GM04503 (cell line): ENCODE results near the gene TRNAU1AP.
"Not testable (repeated sequence)": the region's sequence is repeated elsewhere in the genome, so short reads cannot be mapped to it uniquely, and the experiment has no call there.

Source experiments
- DNase-seq: peaks from one replicate; pipeline ENCODE4 v3.0.0-alpha.2; 2012; ENCODE audit warnings: low read depth

TRNAU1AP gene

GRCh38 chr1:28552758-28553663 is at the start of gene TRNAU1AP:
TSS of gene TRNAU1AP (plus strand) at chr1:28553085. CDS start at chr1:28553111, 26 bp downstream.
- peak; percentile 68 for DNase-seq

GRCh38 chr1:28503117-28503516 is 49.8 kb upstream of the TRNAU1AP start:
- DNase-seq, result no peak

- DNase-seq, result peak; percentile 93
These were observed 47.3 kb upstream of the TRNAU1AP start, which contains the start of gene RCC1 for GRCh38 chr1:28505406-28506187. TSS of gene RCC1 (plus strand) at chr1:28506043. CDS start at chr1:28529867, 23,824 bp downstream.

GRCh38 chr1:28506907-28507246 is 46.0 kb upstream of the TRNAU1AP start:
- no peak for DNase-seq

- DNase-seq, result no peak
These were observed 45.6 kb upstream of the TRNAU1AP start for GRCh38 chr1:28507247-28507645.

GRCh38 chr1:28507646-28508434 is 45.0 kb upstream of the TRNAU1AP start:
- DNase-seq, result no peak

- no peak for DNase-seq
These were observed 44.5 kb upstream of the TRNAU1AP start for GRCh38 chr1:28508435-28508754.

GRCh38 chr1:28509705-28510272 is 43.1 kb upstream of the TRNAU1AP start:
- no peak for DNase-seq

GRCh38 chr1:28510273-28510969 is 42.5 kb upstream of the TRNAU1AP start:
- DNase-seq, result no peak

- no peak for DNase-seq
These were observed 41.9 kb upstream of the TRNAU1AP start for GRCh38 chr1:28510970-28511440.

- DNase-seq, result no peak
These were observed 40.8 kb upstream of the TRNAU1AP start for GRCh38 chr1:28512058-28512611.

- not testable (repeated sequence) for DNase-seq
These were observed 38.4 kb upstream of the TRNAU1AP start for GRCh38 chr1:28514445-28514933.

GRCh38 chr1:28516518-28516956 is 36.3 kb upstream of the TRNAU1AP start:
- DNase-seq, result no peak

- DNase-seq, result no peak
These were observed 35.3 kb upstream of the TRNAU1AP start for GRCh38 chr1:28517649-28517999.

- no peak for DNase-seq
These were observed 34.7 kb upstream of the TRNAU1AP start for GRCh38 chr1:28518000-28518744.

- DNase-seq, result no peak
These were observed 34.0 kb upstream of the TRNAU1AP start for GRCh38 chr1:28518745-28519341.

GRCh38 chr1:28519946-28520725 is 32.7 kb upstream of the TRNAU1AP start:
- DNase-seq, result no peak

- not testable (repeated sequence) for DNase-seq
These were observed 32.1 kb upstream of the TRNAU1AP start for GRCh38 chr1:28520796-28521195.
